HepG2 (cell line): Measurements from ENCODE around the gene CACNA1G. TPM values are rescaled to one million over a fixed set of nuclear protein-coding genes. Genes with fewer than 3 reads are reported as not detected.

Experiments
- FIP1L1 ChIP-seq: fragments of 200-400 bp; formaldehyde crosslinking; IDR thresholded peaks from 2 replicates; pipeline ENCODE4 v1.6.1; 2018; ENCODE audit warnings: low read depth, mild to moderate bottlenecking, low read length, moderate library complexity, borderline replicate concordance; ENCODE audit not compliant: insufficient read depth
- GABPB1 ChIP-seq: IDR thresholded peaks from 2 replicates; pipeline ENCODE4 v1.6.1; 2016; ENCODE audit warnings: mild to moderate bottlenecking, missing genetic modification reagents, moderate library complexity, missing compliant biosample characterization
- HNRNPUL1 ChIP-seq: fragments of 200-400 bp; formaldehyde crosslinking; IDR thresholded peaks from 2 replicates; pipeline ENCODE4 v1.6.1; 2017; ENCODE audit warnings: low read depth, mild to moderate bottlenecking, low read length, moderate library complexity
- IRX3 ChIP-seq: sonication (generic); formaldehyde crosslinking; IDR thresholded peaks from 2 replicates; pipeline ENCODE4 v1.8.1; 2023; ENCODE audit warnings: mild to moderate bottlenecking, low read depth, missing genetic modification reagents, borderline replicate concordance
- KDM4B ChIP-seq: sonication (generic); formaldehyde crosslinking; IDR thresholded peaks from 2 replicates; pipeline ENCODE4 v1.4.0; 2020; ENCODE audit warnings: missing genetic modification reagents
- MBD4 ChIP-seq: IDR thresholded peaks from 2 replicates; pipeline ENCODE4 v1.6.1; 2012; ENCODE audit warnings: low read length, inconsistent platforms, borderline replicate concordance
- NBN ChIP-seq: fragments of 450-650 bp; conservative IDR thresholded peaks from 2 replicates; pipeline ENCODE4 v1.6.1; 2017
- NCOR1 ChIP-seq: fragments of 200-600 bp; sonication (generic); IDR thresholded peaks from 2 replicates; pipeline ENCODE4 v1.7.0; 2017; ENCODE audit warnings: antibody characterized with exemption, low read length, borderline replicate concordance
- NFE2 ChIP-seq: sonication (generic); formaldehyde crosslinking; IDR thresholded peaks from 2 replicates; pipeline ENCODE4 v1.4.0; 2020; ENCODE audit warnings: missing genetic modification reagents
- NPAS2 ChIP-seq: sonication (generic); formaldehyde crosslinking; IDR thresholded peaks from 2 replicates; pipeline ENCODE4 v1.8.0; 2022; ENCODE audit warnings: mild to moderate bottlenecking, missing genetic modification reagents, borderline replicate concordance
- RFXAP ChIP-seq: sonication (generic); formaldehyde crosslinking; IDR thresholded peaks from 2 replicates; pipeline ENCODE4 v1.4.0; 2020; ENCODE audit warnings: missing genetic modification reagents, borderline replicate concordance
- SMAD3 ChIP-seq: sonication (generic); formaldehyde crosslinking; IDR thresholded peaks from 2 replicates; pipeline ENCODE4 v1.4.0; 2020; ENCODE audit warnings: missing genetic modification reagents
- SRF ChIP-seq: IDR thresholded peaks from 2 replicates; pipeline ENCODE4 v1.6.1; 2011; ENCODE audit warnings: mild to moderate bottlenecking, low read depth, low read length, moderate library complexity
- ZKSCAN8 ChIP-seq: IDR thresholded peaks from 2 replicates; pipeline ENCODE4 v1.6.1; 2016; ENCODE audit warnings: borderline replicate concordance, missing genetic modification reagents, missing compliant biosample characterization
- ZNF121 ChIP-seq: sonication (generic); formaldehyde crosslinking; IDR thresholded peaks from 2 replicates; pipeline ENCODE4 v1.5.0; 2020; ENCODE audit warnings: mild to moderate bottlenecking, missing genetic modification reagents
- ZNF34 ChIP-seq: sonication (generic); formaldehyde crosslinking; IDR thresholded peaks from 2 replicates; pipeline ENCODE4 v1.4.0; 2020; ENCODE audit warnings: mild to moderate bottlenecking, missing genetic modification reagents, borderline replicate concordance
- ZNF557 ChIP-seq: sonication (generic); formaldehyde crosslinking; IDR thresholded peaks from 2 replicates; pipeline ENCODE4 v1.4.0; 2020; ENCODE audit warnings: missing genetic modification reagents
- ZNF644 ChIP-seq: IDR thresholded peaks from 2 replicates; pipeline ENCODE4 v1.6.1; 2016; ENCODE audit warnings: low read depth
- polyA plus RNA-seq, 8 experiments: library from polyadenylated mRNA; depleted of rRNA in 3 of 8; stranded (reverse) in 7 of 8; unstranded in 1 of 8; fragments of >200 nt; fragmentation: Illumina TruSeq in 4 of 8; extraction: Trizol in 4 of 8; gene quantifications; 2 replicates each; pipeline versions ENCODE4 v1.2.1 to v1.2.3, GENCODE V29; 2011 to 2016; ENCODE audit warnings: low read depth in 4 of 8, missing spikeins in 1 of 8, mixed read lengths in 1 of 8; ENCODE audit not compliant: insufficient read depth in 1 of 8
- total RNA-seq, 5 experiments: library from RNA; depleted of rRNA; stranded (reverse); fragments of >200 nt; fragmentation: Illumina TruSeq; extraction: Trizol; gene quantifications; 2 replicates each; pipeline ENCODE4 v1.2.3, GENCODE V29; 2016; ENCODE audit warnings: low read depth in 1 of 5
- TF ChIP-seq, protein P1 (sequence below): sonication (generic); formaldehyde crosslinking; IDR thresholded peaks from 2 replicates; pipeline ENCODE4 v1.8.0; 2022; ENCODE audit warnings: mild to moderate bottlenecking, missing genetic modification reagents; ENCODE audit not compliant: insufficient replicate concordance
- TF ChIP-seq, protein P2 (sequence below): sonication (generic); formaldehyde crosslinking; IDR thresholded peaks from 2 replicates; pipeline ENCODE4 v1.4.0; 2020; ENCODE audit warnings: mild to moderate bottlenecking, missing genetic modification reagents
- TF ChIP-seq, protein P3 (sequence below): sonication (generic); formaldehyde crosslinking; IDR thresholded peaks from 2 replicates; pipeline ENCODE4 v1.5.0; 2020; ENCODE audit warnings: mild to moderate bottlenecking, missing genetic modification reagents
- TF ChIP-seq, protein P4 (sequence below): fragments of 450-650 bp; IDR thresholded peaks from 2 replicates; pipeline ENCODE4 v1.6.1; 2017
- TF ChIP-seq, protein P5 (sequence below): sonication (generic); formaldehyde crosslinking; IDR thresholded peaks from 2 replicates; pipeline ENCODE4 v1.4.0; 2020; ENCODE audit warnings: missing genetic modification reagents, borderline replicate concordance

The CACNA1G gene
- total and polyA plus RNA-seq, 2 of the 13 experiments (the other 11 are each of a cell fraction or from before 2014, with no cell fraction given), result 0.02 TPM; not detected in 1

DNA sequence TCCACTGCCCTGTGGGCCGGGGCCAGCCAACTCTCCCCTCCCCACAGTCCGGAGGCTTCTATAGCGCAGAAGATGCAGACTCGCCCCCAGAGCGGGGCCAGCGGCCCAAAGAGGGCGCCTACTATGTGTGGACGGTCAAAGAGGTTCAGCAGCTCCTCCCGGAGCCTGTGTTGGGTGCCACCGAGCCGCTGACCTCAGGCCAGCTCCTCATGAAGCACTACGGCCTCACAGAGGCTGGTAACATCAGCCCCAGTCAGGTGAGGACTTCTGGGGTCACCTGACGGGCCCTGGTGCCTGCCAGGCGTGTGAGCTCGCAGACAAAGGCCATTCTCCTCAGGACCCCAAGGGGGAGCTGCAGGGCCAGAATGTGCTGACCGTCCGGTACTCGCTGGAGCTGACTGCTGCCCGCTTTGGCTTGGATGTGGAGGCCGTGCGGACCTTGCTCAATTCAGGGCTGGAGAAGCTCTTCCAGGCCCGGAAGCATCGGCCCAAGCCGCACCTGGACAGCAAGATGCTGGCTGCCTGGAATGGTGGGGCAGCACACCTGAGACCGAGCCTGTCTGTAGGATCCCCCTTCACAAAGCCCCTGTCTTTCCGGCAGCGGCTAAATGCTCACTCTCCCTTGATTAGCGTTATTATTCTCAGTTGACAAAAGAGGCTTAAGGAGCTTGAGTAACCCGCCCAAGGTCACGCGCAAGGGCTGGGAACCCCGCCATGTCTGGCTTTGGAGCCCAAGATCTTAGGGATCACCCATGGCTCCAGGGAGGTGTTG is 9.7 kb upstream of the CACNA1G start (continued):
- TF ChIP-seq, protein P1, sequence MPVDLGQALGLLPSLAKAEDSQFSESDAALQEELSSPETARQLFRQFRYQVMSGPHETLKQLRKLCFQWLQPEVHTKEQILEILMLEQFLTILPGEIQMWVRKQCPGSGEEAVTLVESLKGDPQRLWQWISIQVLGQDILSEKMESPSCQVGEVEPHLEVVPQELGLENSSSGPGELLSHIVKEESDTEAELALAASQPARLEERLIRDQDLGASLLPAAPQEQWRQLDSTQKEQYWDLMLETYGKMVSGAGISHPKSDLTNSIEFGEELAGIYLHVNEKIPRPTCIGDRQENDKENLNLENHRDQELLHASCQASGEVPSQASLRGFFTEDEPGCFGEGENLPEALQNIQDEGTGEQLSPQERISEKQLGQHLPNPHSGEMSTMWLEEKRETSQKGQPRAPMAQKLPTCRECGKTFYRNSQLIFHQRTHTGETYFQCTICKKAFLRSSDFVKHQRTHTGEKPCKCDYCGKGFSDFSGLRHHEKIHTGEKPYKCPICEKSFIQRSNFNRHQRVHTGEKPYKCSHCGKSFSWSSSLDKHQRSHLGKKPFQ (CRISPR knock-in tag), result no peak
- TF ChIP-seq, protein P2, sequence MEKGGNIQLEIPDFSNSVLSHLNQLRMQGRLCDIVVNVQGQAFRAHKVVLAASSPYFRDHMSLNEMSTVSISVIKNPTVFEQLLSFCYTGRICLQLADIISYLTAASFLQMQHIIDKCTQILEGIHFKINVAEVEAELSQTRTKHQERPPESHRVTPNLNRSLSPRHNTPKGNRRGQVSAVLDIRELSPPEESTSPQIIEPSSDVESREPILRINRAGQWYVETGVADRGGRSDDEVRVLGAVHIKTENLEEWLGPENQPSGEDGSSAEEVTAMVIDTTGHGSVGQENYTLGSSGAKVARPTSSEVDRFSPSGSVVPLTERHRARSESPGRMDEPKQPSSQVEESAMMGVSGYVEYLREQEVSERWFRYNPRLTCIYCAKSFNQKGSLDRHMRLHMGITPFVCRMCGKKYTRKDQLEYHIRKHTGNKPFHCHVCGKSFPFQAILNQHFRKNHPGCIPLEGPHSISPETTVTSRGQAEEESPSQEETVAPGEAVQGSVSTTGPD (CRISPR knock-in tag), result no peak
- TF ChIP-seq KDM4B (CRISPR knock-in tag) (peak; percentile 58; the same call in 1 of the 2 replicates), SMAD3 (CRISPR knock-in tag) (peak; percentile 69; the same call in 1 of the 2 replicates), MBD4 (no peak), NCOR1 (no peak), FIP1L1 (0 out of 2 replicates have a peak, but pooled peaks have one; percentile 49), ZNF121 (CRISPR knock-in tag) (no peak), IRX3 (CRISPR knock-in tag) (no peak), ZNF557 (CRISPR knock-in tag) (no peak), GABPB1 (peak; percentile 42), SRF (no peak), ZNF644 (CRISPR knock-in tag) (no peak), HNRNPUL1 (no peak), ZNF34 (no peak), RFXAP (CRISPR knock-in tag) (no peak), ZKSCAN8 (peak; percentile 54; the same call in 1 of the 2 replicates), NBN (no peak), NPAS2 (CRISPR knock-in tag) (no peak), NFE2 (CRISPR knock-in tag) (no peak)
- TF ChIP-seq, protein P3, sequence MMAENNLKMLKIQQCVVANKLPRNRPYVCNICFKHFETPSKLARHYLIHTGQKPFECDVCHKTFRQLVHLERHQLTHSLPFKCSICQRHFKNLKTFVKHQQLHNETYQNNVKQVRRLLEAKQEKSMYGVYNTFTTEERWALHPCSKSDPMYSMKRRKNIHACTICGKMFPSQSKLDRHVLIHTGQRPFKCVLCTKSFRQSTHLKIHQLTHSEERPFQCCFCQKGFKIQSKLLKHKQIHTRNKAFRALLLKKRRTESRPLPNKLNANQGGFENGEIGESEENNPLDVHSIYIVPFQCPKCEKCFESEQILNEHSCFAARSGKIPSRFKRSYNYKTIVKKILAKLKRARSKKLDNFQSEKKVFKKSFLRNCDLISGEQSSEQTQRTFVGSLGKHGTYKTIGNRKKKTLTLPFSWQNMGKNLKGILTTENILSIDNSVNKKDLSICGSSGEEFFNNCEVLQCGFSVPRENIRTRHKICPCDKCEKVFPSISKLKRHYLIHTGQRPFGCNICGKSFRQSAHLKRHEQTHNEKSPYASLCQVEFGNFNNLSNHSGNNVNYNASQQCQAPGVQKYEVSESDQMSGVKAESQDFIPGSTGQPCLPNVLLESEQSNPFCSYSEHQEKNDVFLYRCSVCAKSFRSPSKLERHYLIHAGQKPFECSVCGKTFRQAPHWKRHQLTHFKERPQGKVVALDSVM (CRISPR knock-in tag), result no peak; the same call in 1 of the 2 replicates
- TF ChIP-seq, protein P4, sequence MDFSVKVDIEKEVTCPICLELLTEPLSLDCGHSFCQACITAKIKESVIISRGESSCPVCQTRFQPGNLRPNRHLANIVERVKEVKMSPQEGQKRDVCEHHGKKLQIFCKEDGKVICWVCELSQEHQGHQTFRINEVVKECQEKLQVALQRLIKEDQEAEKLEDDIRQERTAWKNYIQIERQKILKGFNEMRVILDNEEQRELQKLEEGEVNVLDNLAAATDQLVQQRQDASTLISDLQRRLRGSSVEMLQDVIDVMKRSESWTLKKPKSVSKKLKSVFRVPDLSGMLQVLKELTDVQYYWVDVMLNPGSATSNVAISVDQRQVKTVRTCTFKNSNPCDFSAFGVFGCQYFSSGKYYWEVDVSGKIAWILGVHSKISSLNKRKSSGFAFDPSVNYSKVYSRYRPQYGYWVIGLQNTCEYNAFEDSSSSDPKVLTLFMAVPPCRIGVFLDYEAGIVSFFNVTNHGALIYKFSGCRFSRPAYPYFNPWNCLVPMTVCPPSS, result no peak
- TF ChIP-seq, protein P5, sequence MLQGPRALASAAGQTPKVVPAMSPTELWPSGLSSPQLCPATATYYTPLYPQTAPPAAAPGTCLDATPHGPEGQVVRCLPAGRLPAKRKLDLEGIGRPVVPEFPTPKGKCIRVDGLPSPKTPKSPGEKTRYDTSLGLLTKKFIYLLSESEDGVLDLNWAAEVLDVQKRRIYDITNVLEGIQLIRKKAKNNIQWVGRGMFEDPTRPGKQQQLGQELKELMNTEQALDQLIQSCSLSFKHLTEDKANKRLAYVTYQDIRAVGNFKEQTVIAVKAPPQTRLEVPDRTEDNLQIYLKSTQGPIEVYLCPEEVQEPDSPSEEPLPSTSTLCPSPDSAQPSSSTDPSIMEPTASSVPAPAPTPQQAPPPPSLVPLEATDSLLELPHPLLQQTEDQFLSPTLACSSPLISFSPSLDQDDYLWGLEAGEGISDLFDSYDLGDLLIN (CRISPR knock-in tag), result no peak
